Prostate gland (tissue), 2 donors: ENCODE data around the gene CELF4.

Experiments used
- CTCF ChIP-seq, 4 experiments: fragments of 200-600 bp in 2 of 4; fragments of 450-650 bp in 2 of 4; sonication (generic) in 2 of 4; IDR thresholded peaks; 1 replicate in 3 of 4; 2 replicates in 1 of 4; pipeline ENCODE4 v1.5.1; 2016 to 2019; ENCODE audit warnings: antibody characterized with exemption in 4 of 4, mild to moderate bottlenecking in 2 of 4, moderate library complexity in 2 of 4
- POLR2A ChIP-seq: fragments of 450-650 bp; IDR thresholded peaks from one replicate; pipeline ENCODE4 v1.6.1; 2016; ENCODE audit warnings: antibody characterized with exemption, mild to moderate bottlenecking
- POLR2AphosphoS5 ChIP-seq: sonication (generic); formaldehyde crosslinking; IDR thresholded peaks from one replicate; pipeline ENCODE4 v1.6.1; 2017; ENCODE audit warnings: antibody characterized with exemption

- TF ChIP-seq POLR2A (no peak), CTCF (IDR thresholded peaks at IDR 0.05) (no peak), POLR2AphosphoS5 (no peak)
Observed at GRCh38 chr18:37258819-37259218, 306.8 kb downstream of the CELF4 start.
